Loucy (cell line): Measurements from ENCODE around the gene LGR4.

Experiments
- EZH2phosphoT487 ChIP-seq: fragments of 200-600 bp; IDR thresholded peaks from 2 replicates; pipeline ENCODE4 v1.6.1; 2018; ENCODE audit warnings: antibody characterized with exemption, mild to moderate bottlenecking, moderate library complexity, borderline replicate concordance
- TF ChIP-seq, protein P1 (sequence below): fragments of 200-600 bp; sonication (generic); conservative IDR thresholded peaks from 2 replicates; pipeline ENCODE4 v1.5.1; 2014; ENCODE audit warnings: mild to moderate bottlenecking, antibody characterized with exemption, low read length

DNA sequence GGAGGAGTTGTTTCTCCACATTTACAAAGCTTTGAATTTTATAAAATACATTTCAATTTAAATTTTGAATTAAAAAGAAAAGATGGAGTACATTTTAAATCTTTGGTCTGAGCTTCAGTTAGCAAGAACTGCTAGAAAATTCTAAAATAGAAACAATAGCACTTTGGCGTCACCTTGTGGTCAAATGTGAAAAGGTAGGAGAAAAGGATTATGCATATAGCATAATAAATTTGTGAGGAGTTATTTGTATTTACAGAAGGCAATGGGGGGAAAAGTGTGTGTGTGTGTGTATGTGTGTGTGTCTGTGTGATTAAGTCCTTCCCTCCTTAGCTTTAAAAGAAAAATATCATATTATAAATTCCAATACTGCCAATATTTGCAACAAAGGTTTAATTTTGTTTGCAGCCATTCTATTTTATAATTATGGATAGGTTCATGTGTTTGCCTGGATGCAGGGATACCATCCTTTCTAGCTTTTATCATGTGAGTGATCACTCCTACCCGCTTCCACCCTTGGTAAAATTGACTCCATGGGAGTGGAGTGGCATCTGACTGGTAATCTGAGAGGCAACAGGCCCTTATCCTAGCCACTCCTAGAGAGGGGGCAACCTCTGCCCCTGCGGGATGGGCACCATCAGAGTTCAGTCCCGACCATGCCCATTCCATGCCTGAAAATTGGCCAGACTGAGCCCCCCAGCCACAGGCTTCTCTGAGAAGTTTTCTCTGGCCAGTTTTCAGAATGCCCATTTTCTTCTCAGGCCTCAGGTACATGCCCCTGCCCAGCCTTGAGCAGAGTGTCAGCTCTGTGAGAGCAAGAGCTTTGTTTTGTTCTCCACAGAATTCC, 13.6 kb upstream of the LGR4 start:
- TF ChIP-seq, protein P1, sequence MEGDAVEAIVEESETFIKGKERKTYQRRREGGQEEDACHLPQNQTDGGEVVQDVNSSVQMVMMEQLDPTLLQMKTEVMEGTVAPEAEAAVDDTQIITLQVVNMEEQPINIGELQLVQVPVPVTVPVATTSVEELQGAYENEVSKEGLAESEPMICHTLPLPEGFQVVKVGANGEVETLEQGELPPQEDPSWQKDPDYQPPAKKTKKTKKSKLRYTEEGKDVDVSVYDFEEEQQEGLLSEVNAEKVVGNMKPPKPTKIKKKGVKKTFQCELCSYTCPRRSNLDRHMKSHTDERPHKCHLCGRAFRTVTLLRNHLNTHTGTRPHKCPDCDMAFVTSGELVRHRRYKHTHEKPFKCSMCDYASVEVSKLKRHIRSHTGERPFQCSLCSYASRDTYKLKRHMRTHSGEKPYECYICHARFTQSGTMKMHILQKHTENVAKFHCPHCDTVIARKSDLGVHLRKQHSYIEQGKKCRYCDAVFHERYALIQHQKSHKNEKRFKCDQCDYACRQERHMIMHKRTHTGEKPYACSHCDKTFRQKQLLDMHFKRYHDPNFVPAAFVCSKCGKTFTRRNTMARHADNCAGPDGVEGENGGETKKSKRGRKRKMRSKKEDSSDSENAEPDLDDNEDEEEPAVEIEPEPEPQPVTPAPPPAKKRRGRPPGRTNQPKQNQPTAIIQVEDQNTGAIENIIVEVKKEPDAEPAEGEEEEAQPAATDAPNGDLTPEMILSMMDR: peak; percentile 94
- no peak for TF ChIP-seq EZH2phosphoT487
